ENCODE measurements around the gene NINJ2.

Gene NINJ2

GRCh38 chr12:601976-602699 is 61.1 kb downstream of the NINJ2 start:
- Histone ChIP-seq H3K36me3 (ENCODE audit: control insufficient read depth in 4 of 4, insufficient read depth in 4 of 4, low read length in 3 of 4) (no peaks in the 10 kb centered on the region), H3K4me3 (ENCODE audit: control insufficient read depth in 1 of 7, extremely low read depth in 1 of 7, insufficient read depth in 4 of 7, low read depth in 2 of 7, low read length in 6 of 7) (no peak overlapping the region), H3K4me1 (ENCODE audit: control extremely low read depth in 1 of 4, control insufficient read depth in 4 of 4, insufficient read depth in 4 of 4, low read length in 3 of 4) (peaks cover 11 to 57% (median 38%) of the 10 kb centered on the region in 4 experiments), H3K27me3 (replicated peaks in 2 of 5; ENCODE audit: control insufficient read depth in 4 of 5, insufficient read depth in 5 of 5, low read length in 4 of 5) (no peaks in the 10 kb centered on the region), H3K9me3 (ENCODE audit: control extremely low read depth in 1 of 5, control insufficient read depth in 4 of 5, insufficient read depth in 2 of 5, low read depth in 1 of 5, low read length in 4 of 5) (no peaks in the 10 kb centered on the region), H3K27ac (ENCODE audit: insufficient read depth in 1 of 2, low read depth in 1 of 2, low read length in 2 of 2, poor library complexity in 1 of 2, severe bottlenecking in 2 of 2) (no peak overlapping the region)
- CTCF ChIA-PET, result interaction anchor here (0.8 to 1.5 kb wide), 2 partner anchors 10 to 12 kb away, joined by 3 read pairs; no protein-coding TSS in a partner anchor
- DNase-seq, result no peak
- WGBS (ENCODE audit: insufficient coverage), result 97% methylated on average over 5 of the region's 7 CpGs
- POLR2A ChIA-PET, result no interaction called here

DNA sequence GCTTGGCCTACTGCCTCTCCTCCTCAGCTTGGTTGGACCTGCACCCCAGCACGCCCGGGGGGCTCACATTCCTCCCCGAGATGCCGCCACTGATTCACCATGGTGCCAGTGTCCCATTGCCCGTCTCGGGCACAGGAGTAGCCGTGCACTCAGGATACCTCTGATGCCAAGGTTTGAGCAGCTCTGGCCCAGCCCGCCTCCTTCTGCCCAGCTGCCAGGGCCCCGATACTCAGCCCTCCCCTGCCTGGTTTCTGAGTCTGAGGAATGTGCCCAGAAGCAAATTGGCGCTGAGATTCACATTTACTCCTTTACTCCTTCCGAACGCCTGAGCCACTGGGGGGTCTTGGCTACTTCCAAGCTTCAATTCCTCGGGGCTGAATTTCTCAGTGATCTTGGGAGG is 63.5 kb downstream of the NINJ2 start:
- H3K9me3 ChIP-seq (ENCODE audit: control extremely low read depth in 1 of 5, control insufficient read depth in 4 of 5, insufficient read depth in 2 of 5, low read depth in 1 of 5, low read length in 4 of 5), result no peaks in the 10 kb centered on the region
- no peak overlapping the region for H3K27ac ChIP-seq (ENCODE audit: insufficient read depth in 1 of 2, low read depth in 1 of 2, low read length in 2 of 2, poor library complexity in 1 of 2, severe bottlenecking in 2 of 2)
- ChIA-PET CTCF (interaction anchor here (0.9 to 3.4 kb wide), 6 partner anchors 8 to 43 kb away, joined by 3 to 18 read pairs (median 3); no protein-coding TSS in a partner anchor), POLR2A (no interaction called here)
- no peaks in the 10 kb centered on the region for H3K27me3 ChIP-seq (replicated peaks in 2 of 5; ENCODE audit: control insufficient read depth in 4 of 5, insufficient read depth in 5 of 5, low read length in 4 of 5)
- DNase-seq, result no peak
- WGBS (ENCODE audit: insufficient coverage), result 94% methylated on average over 11 of the region's 13 CpGs
- H3K4me1 ChIP-seq (ENCODE audit: control extremely low read depth in 1 of 4, control insufficient read depth in 4 of 4, insufficient read depth in 4 of 4, low read length in 3 of 4), result peaks cover 12 to 45% (median 28%) of the 10 kb centered on the region in 4 experiments
- no peaks in the 10 kb centered on the region for H3K36me3 ChIP-seq (ENCODE audit: control insufficient read depth in 4 of 4, insufficient read depth in 4 of 4, low read length in 3 of 4)
- H3K4me3 ChIP-seq (ENCODE audit: control insufficient read depth in 1 of 7, extremely low read depth in 1 of 7, insufficient read depth in 4 of 7, low read depth in 2 of 7, low read length in 6 of 7), result no peak overlapping the region

GRCh38 chr12:597926-598568 is 65.2 kb downstream of the NINJ2 start:
- ChIA-PET CTCF (interaction anchor here (0.6 to 3.4 kb wide), 14 partner anchors 10 to 313 kb away, joined by 3 to 19 read pairs (median 4); no protein-coding TSS in a partner anchor), POLR2A (interaction anchor here (0.6 to 1.4 kb wide), 3 partner anchors 12 to 22 kb away, joined by 3 to 4 read pairs (median 4); no protein-coding TSS in a partner anchor)
- DNase-seq, result peak; percentile 64 to 90 (median 83)
- Histone ChIP-seq H3K27me3 (replicated peaks in 2 of 5; ENCODE audit: control insufficient read depth in 4 of 5, insufficient read depth in 5 of 5, low read length in 4 of 5) (no peaks in the 10 kb centered on the region), H3K4me3 (ENCODE audit: control insufficient read depth in 1 of 7, extremely low read depth in 1 of 7, insufficient read depth in 4 of 7, low read depth in 2 of 7, low read length in 6 of 7) (peak overlapping the region in 5 of 7 experiments; percentile 10 to 63 (median 53)), H3K4me1 (ENCODE audit: control extremely low read depth in 1 of 4, control insufficient read depth in 4 of 4, insufficient read depth in 4 of 4, low read length in 3 of 4) (peaks cover 12 to 46% (median 32%) of the 10 kb centered on the region in 4 experiments), H3K27ac (ENCODE audit: insufficient read depth in 1 of 2, low read depth in 1 of 2, low read length in 2 of 2, poor library complexity in 1 of 2, severe bottlenecking in 2 of 2) (peak overlapping the region; percentile 83 to 89), H3K36me3 (ENCODE audit: control insufficient read depth in 4 of 4, insufficient read depth in 4 of 4, low read length in 3 of 4) (no peaks in the 10 kb centered on the region), H3K9me3 (ENCODE audit: control extremely low read depth in 1 of 5, control insufficient read depth in 4 of 5, insufficient read depth in 2 of 5, low read depth in 1 of 5, low read length in 4 of 5) (no peaks in the 10 kb centered on the region)
- WGBS (ENCODE audit: insufficient coverage), result 0% methylated on average over 3 of the region's 13 CpGs

- 100% methylated on average over 2 of the region's 7 CpGs for WGBS (ENCODE audit: insufficient coverage)
- POLR2A ChIA-PET, result interaction anchor here (0.9 to 1.1 kb wide), 2 partner anchors 16 to 26 kb away, joined by 4 to 7 read pairs; no protein-coding TSS in a partner anchor
- peaks cover 15 to 56% (median 45%) of the 10 kb centered on the region in 4 experiments for H3K4me1 ChIP-seq (ENCODE audit: control extremely low read depth in 1 of 4, control insufficient read depth in 4 of 4, insufficient read depth in 4 of 4, low read length in 3 of 4)
- no peak for DNase-seq
- H3K4me3 ChIP-seq (ENCODE audit: control insufficient read depth in 1 of 7, extremely low read depth in 1 of 7, insufficient read depth in 4 of 7, low read depth in 2 of 7, low read length in 6 of 7), result no peak overlapping the region
- no peaks in the 10 kb centered on the region for H3K27me3 ChIP-seq (replicated peaks in 2 of 5; ENCODE audit: control insufficient read depth in 4 of 5, insufficient read depth in 5 of 5, low read length in 4 of 5)
- no peak overlapping the region for H3K27ac ChIP-seq (ENCODE audit: insufficient read depth in 1 of 2, low read depth in 1 of 2, low read length in 2 of 2, poor library complexity in 1 of 2, severe bottlenecking in 2 of 2)
- CTCF ChIA-PET, result interaction anchor here (1.8 to 2.6 kb wide), 2 partner anchors 18 to 158 kb away, joined by 6 to 22 read pairs; partner anchors contain the start of gene WNK1
- no peaks in the 10 kb centered on the region for H3K9me3 ChIP-seq (ENCODE audit: control extremely low read depth in 1 of 5, control insufficient read depth in 4 of 5, insufficient read depth in 2 of 5, low read depth in 1 of 5, low read length in 4 of 5)
- H3K36me3 ChIP-seq (ENCODE audit: control insufficient read depth in 4 of 4, insufficient read depth in 4 of 4, low read length in 3 of 4), result no peaks in the 10 kb centered on the region
Measured at GRCh38 chr12:593396-594270, 69.6 kb downstream of the NINJ2 start.

GRCh38 chr12:592024-592505 is 71.2 kb downstream of the NINJ2 start:
- ChIA-PET POLR2A (interaction anchor here (1.0 to 1.2 kb wide), 2 partner anchors 17 to 51 kb away, joined by 3 to 4 read pairs; no protein-coding TSS in a partner anchor), CTCF (interaction anchor here (0.8 to 2.6 kb wide), 14 partner anchors 8 to 224 kb away, joined by 3 to 22 read pairs (median 4); partner anchors contain the start of gene WNK1)
- Histone ChIP-seq H3K9me3 (ENCODE audit: control extremely low read depth in 1 of 5, control insufficient read depth in 4 of 5, insufficient read depth in 2 of 5, low read depth in 1 of 5, low read length in 4 of 5) (no peaks in the 10 kb centered on the region), H3K27ac (ENCODE audit: insufficient read depth in 1 of 2, low read depth in 1 of 2, low read length in 2 of 2, poor library complexity in 1 of 2, severe bottlenecking in 2 of 2) (peak overlapping the region; percentile 72 to 88), H3K4me1 (ENCODE audit: control extremely low read depth in 1 of 4, control insufficient read depth in 4 of 4, insufficient read depth in 4 of 4, low read length in 3 of 4) (peaks cover 6 to 40% (median 30%) of the 10 kb centered on the region in 4 experiments), H3K4me3 (ENCODE audit: control insufficient read depth in 1 of 7, extremely low read depth in 1 of 7, insufficient read depth in 4 of 7, low read depth in 2 of 7, low read length in 6 of 7) (peak overlapping the region in 1 of 7 experiments; percentile 40), H3K27me3 (replicated peaks in 2 of 5; ENCODE audit: control insufficient read depth in 4 of 5, insufficient read depth in 5 of 5, low read length in 4 of 5) (no peaks in the 10 kb centered on the region), H3K36me3 (ENCODE audit: control insufficient read depth in 4 of 4, insufficient read depth in 4 of 4, low read length in 3 of 4) (no peaks in the 10 kb centered on the region)
- WGBS (ENCODE audit: insufficient coverage), result 80% methylated on average over 11 of the region's 11 CpGs
- DNase-seq, result no peak

All from common myeloid progenitor, CD34-positive (primary cell).